Effector CD8-positive, alpha-beta T cell (primary cell): ENCODE measurements around the gene SBK2.
"Not testable (repeated sequence)": the region's sequence is repeated elsewhere in the genome, so short reads cannot be mapped to it uniquely, and the experiment has no call there.

Experiments
- DNase-seq: peaks from one replicate; lab custom pipeline; 2025; lab: John Stamatoyannopoulos, UW

The SBK2 gene

GRCh38 chr19:55502197-55502952, 34.6 kb downstream of the SBK2 start:
- no peak for DNase-seq

- no peak for DNase-seq
Measured at GRCh38 chr19:55500368-55500952, 36.5 kb downstream of the SBK2 start.

GRCh38 chr19:55498246-55498840, 38.6 kb downstream of the SBK2 start:
- DNase-seq, result no peak

GRCh38 chr19:55497763-55498162, 39.2 kb downstream of the SBK2 start:
- DNase-seq, result no peak

- not testable (repeated sequence) for DNase-seq
Measured at GRCh38 chr19:55496820-55497219, 40.1 kb downstream of the SBK2 start.

GRCh38 chr19:55495646-55496349, 41.1 kb downstream of the SBK2 start:
- no peak for DNase-seq

- no peak for DNase-seq
Measured at GRCh38 chr19:55494172-55494761, 42.7 kb downstream of the SBK2 start.

- DNase-seq, result no peak
Measured at GRCh38 chr19:55493645-55494171, 43.2 kb downstream of the SBK2 start.

- DNase-seq, result no peak
Measured at GRCh38 chr19:55493052-55493644, 43.8 kb downstream of the SBK2 start.

- DNase-seq, result no peak
Measured at GRCh38 chr19:55492362-55492944, 44.5 kb downstream of the SBK2 start.

GRCh38 chr19:55491546-55492360, 45.2 kb downstream of the SBK2 start:
- DNase-seq, result no peak

- DNase-seq, result no peak
Measured at GRCh38 chr19:55490478-55491432, 46.2 kb downstream of the SBK2 start.

- no peak for DNase-seq
Measured at GRCh38 chr19:55489711-55490477, 47.0 kb downstream of the SBK2 start.

GRCh38 chr19:55488986-55489710, 47.8 kb downstream of the SBK2 start:
- DNase-seq, result no peak

- DNase-seq, result no peak
Measured at GRCh38 chr19:55487924-55488687, 48.8 kb downstream of the SBK2 start, which contains the start of gene SSC5D. TSS of gene SSC5D (plus strand) at chr19:55488436. CDS start at chr19:55488590, 154 bp downstream.

- no peak for DNase-seq
Measured at GRCh38 chr19:55486971-55487923, 49.7 kb downstream of the SBK2 start.
